Measurements from ENCODE around the gene TNFRSF17. TPM values are rescaled to one million over a fixed set of nuclear protein-coding genes. Genes with fewer than 3 reads are reported as not detected.
A peak's percentile ranks its signal among the peaks of the same experiment; 100 is the strongest.
"Not testable (repeated sequence)": the region's sequence is repeated elsewhere in the genome, so short reads cannot be mapped to it uniquely, and the experiment has no call there.

TNFRSF17 gene
- total RNA-seq (1 to 10 TPM in 2 of 5 experiments, not detected in 3; 1.2 to 1.8 TPM), polyA plus RNA-seq (not detected), total RNA-seq (not detected)

DNA sequence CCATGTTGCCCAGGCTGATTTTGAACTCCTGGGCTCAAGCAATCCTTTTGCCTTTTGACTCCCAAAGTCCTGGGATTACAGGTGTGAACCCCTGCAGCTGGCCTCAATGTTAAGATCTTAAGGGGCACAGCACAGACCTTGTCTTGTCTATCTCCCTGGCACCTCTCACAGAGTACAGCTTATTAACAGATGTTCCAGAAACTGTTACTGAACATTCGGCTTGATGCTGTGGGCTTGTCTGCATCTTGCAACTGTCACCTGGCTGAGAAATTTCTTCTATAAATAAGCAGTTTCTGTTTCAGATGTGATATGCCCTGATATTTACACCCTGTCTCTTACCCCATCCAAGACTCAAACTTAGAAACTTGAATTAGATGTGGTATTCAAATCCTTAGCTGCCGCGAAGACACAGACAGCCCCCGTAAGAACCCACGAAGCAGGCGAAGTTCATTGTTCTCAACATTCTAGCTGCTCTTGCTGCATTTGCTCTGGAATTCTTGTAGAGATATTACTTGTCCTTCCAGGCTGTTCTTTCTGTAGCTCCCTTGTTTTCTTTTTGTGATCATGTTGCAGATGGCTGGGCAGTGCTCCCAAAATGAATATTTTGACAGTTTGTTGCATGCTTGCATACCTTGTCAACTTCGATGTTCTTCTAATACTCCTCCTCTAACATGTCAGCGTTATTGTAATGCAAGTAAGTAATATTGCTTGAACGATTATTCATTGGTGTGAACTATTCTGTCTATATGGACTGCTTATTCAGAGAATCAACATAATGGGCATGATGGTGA, at the start of gene TNFRSF17:
TNFRSF17 (plus strand) TSS at position 450 of the 791 bp plus-strand sequence; CDS start at position 565, 115 bp downstream.
- H3K36me3 ChIP-seq (ENCODE audit: control insufficient read depth in 2 of 3, insufficient read depth in 3 of 3, low read length in 3 of 3): no peaks in the 10 kb centered on the region
- H3K27me3 Mint-ChIP-seq: peaks cover 0 to 4% (median 0%) of the 10 kb centered on the region in 5 donors
- peaks cover 0 to 6% (median 0%) of the 10 kb centered on the region in 7 donors for H3K4me1 Mint-ChIP-seq
- no peak within 1 kb of the TSS for H3K4me3 Mint-ChIP-seq
- no peaks in the 10 kb centered on the region for H3K27me3 ChIP-seq (ENCODE audit: control insufficient read depth in 2 of 2, insufficient read depth in 2 of 2, low read length in 2 of 2)
- no peak for ATAC-seq
- intact Hi-C loops (cut with micrococcal nuclease): no loop called here
- H3K9me3 ChIP-seq (ENCODE audit: control insufficient read depth in 2 of 3, low read length in 3 of 3): no peaks in the 10 kb centered on the region
- H3K9me3 Mint-ChIP-seq: no peaks in the 10 kb centered on the region
- DNase-seq: no peak
- H3K36me3 Mint-ChIP-seq: no peaks in the 10 kb centered on the region
- no peak within 1 kb of the TSS for H3K27ac ChIP-seq (ENCODE audit: low read depth, low read length)
- ChIA-PET CTCF (no interaction called here), POLR2A (no interaction called here)
- H3K4me1 ChIP-seq (ENCODE audit: control insufficient read depth in 2 of 2, insufficient read depth in 2 of 2, low read length in 2 of 2): no peaks in the 10 kb centered on the region
- no peak within 1 kb of the TSS for H3K4me3 ChIP-seq (ENCODE audit: low read length)
- no peak within 1 kb of the TSS for H3K27ac Mint-ChIP-seq

DNA sequence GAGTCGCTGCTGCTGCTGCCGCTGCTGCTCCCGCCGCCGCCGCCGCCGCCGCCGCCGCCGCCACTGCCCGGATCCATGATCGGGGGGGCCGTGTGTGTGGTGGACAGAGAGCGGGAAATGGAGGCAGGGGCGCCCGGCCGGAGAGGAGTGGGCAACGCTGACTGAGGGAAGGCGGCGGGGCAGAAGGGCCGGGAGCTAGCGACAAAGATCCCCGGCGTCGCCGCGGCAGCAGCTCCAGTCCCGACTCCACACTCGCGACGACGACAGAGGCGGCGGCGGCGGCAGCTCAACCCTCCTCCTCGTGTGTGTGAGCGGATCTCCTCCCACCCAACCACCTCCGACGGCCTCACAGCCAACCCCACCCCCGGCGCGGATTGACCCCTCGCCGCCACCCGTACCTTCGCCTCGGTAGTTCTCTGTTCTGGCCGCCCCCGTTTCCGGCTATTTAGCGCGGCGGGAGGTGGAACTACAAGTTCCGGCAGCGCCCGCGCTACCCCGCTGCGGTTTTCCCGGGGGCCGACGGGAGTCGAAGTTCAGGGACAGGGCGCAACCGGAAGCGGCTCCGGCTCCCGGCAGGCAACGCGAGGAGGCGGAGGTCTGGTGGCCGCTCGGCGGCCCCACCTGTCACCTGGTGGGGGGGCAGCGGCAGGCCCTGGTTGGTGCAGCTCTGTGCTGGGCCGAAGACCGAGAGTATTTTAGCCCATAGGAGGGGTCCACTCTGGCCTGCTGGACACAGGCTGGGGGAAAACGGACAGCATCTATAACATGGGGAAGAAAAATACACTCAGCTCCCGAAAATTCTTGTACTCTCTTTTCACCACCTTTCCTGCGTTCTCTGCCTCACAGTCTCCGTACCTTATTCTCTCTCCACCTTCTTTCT, 49.1 kb upstream of the TNFRSF17 start, which contains the start of gene GSPT1:
GSPT1 (minus strand) TSS at position 313 of the 880 bp plus-strand sequence; CDS start at position 77, 236 bp downstream.
- Mint-ChIP-seq H3K4me3 (peak within 1 kb of the TSS; percentile 85 to 99 (median 96)), H3K27ac (peak within 1 kb of the TSS; percentile 87 to 98 (median 95)), H3K27me3 (peaks cover 0 to 10% (median 0%) of the 10 kb centered on the region in 5 donors), H3K4me1 (peaks cover 23 to 37% (median 34%) of the 10 kb centered on the region in 7 donors), H3K36me3 (peaks cover 0 to 9% (median 0%) of the 10 kb centered on the region in 5 donors), H3K9me3 (peaks cover 0 to 8% (median 0%) of the 10 kb centered on the region in 11 donors)
- peak; percentile 96 to 100 (median 99) for DNase-seq
- POLR2A ChIA-PET: interaction anchor here (0.7 to 3.4 kb wide), 13 partner anchors 61 to 561 kb away, joined by 3 to 10 read pairs (median 4); partner anchors contain the start of genes RSL1D1, SNX29, TXNDC11 and ZC3H7A
- Histone ChIP-seq H3K27me3 (ENCODE audit: control insufficient read depth in 2 of 2, insufficient read depth in 2 of 2, low read length in 2 of 2) (no peaks in the 10 kb centered on the region), H3K36me3 (ENCODE audit: control insufficient read depth in 2 of 3, insufficient read depth in 3 of 3, low read length in 3 of 3) (peaks cover 0 to 3% (median 0%) of the 10 kb centered on the region in 3 experiments), H3K27ac (ENCODE audit: low read depth, low read length) (peak within 1 kb of the TSS; percentile 87), H3K9me3 (ENCODE audit: control insufficient read depth in 2 of 3, low read length in 3 of 3) (no peaks in the 10 kb centered on the region), H3K4me3 (ENCODE audit: low read length) (peak within 1 kb of the TSS; percentile 74), H3K4me1 (ENCODE audit: control insufficient read depth in 2 of 2, insufficient read depth in 2 of 2, low read length in 2 of 2) (peaks cover 13 to 24% of the 10 kb centered on the region in 2 donors)
- CTCF ChIA-PET: interaction anchor here (0.6 to 1.2 kb wide), 2 partner anchors 27 to 152 kb away, joined by 3 to 5 read pairs; no protein-coding TSS in a partner anchor
- peak; percentile 94 for ATAC-seq
- intact Hi-C loops (cut with micrococcal nuclease): loop anchor here (1.0 to 10.0 kb wide), 13 partner anchors 60 to 1174 kb away; partner anchors contain the start of genes CLEC16A (in 2 of the 2), NUBP1 (in 2 of the 2), RSL1D1 (in 2 of the 2) and SNX29 (in 2 of the 2)

DNA sequence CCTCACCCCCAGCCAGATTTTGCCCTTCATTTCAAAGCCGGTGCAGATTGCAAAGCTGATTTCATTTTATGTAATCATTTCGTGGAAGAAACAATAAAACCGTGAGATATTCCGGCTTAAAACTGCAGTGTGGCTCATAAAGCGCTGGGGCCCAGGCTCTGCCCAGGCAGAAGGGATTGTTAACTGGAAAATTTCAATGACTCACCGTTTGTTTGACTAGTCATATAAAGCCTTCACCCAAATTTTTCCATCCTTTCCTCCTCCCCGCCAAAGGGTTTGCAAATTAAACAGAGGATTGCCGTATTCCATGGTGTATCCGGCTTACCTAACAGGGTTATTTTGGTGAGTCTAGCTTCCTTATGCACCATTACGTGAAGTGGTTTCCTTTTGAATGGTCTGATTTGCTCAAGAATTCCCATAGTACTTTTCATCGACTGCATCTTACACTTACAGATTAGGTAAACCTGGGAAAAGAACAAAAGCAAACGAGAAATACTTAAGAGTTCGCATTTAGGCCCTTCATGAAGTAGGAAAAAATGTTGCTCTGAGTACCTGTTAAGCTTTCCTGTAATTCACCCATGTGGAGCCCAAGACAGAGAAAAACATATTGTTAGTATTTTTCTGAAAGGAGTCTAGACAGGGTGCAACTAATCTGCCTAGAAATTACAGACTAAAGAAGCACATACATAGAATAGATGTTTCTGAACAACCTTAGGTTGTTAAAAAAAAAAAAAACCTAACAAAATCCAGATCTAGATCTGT, 48.3 kb upstream of the TNFRSF17 start:
- Mint-ChIP-seq H3K9me3 (peaks cover 0 to 8% (median 0%) of the 10 kb centered on the region in 11 donors), H3K27me3 (peaks cover 0 to 10% (median 0%) of the 10 kb centered on the region in 5 donors), H3K36me3 (peaks cover 0 to 9% (median 0%) of the 10 kb centered on the region in 5 donors), H3K4me3 (peak overlapping the region; percentile 82 to 96 (median 90)), H3K27ac (peak overlapping the region; percentile 23 to 96 (median 93)), H3K4me1 (peaks cover 23 to 34% (median 32%) of the 10 kb centered on the region in 7 donors)
- Histone ChIP-seq H3K36me3 (ENCODE audit: control insufficient read depth in 2 of 3, insufficient read depth in 3 of 3, low read length in 3 of 3) (peaks cover 0 to 3% (median 0%) of the 10 kb centered on the region in 3 experiments), H3K4me1 (ENCODE audit: control insufficient read depth in 2 of 2, insufficient read depth in 2 of 2, low read length in 2 of 2) (peaks cover 10 to 22% of the 10 kb centered on the region in 2 donors), H3K27ac (ENCODE audit: low read depth, low read length) (peak overlapping the region; percentile 63), H3K9me3 (ENCODE audit: control insufficient read depth in 2 of 3, low read length in 3 of 3) (no peaks in the 10 kb centered on the region), H3K4me3 (ENCODE audit: low read length) (peak overlapping the region; percentile 67), H3K27me3 (ENCODE audit: control insufficient read depth in 2 of 2, insufficient read depth in 2 of 2, low read length in 2 of 2) (no peaks in the 10 kb centered on the region)
- intact Hi-C loops (cut with micrococcal nuclease): loop anchor here (1.0 to 10.0 kb wide), 13 partner anchors 60 to 1174 kb away; partner anchors contain the start of genes CLEC16A (in 2 of the 2), NUBP1 (in 2 of the 2), RSL1D1 (in 2 of the 2) and SNX29 (in 2 of the 2)
- ChIA-PET POLR2A (interaction anchor here (0.7 to 3.4 kb wide), 10 partner anchors 60 to 562 kb away, joined by 3 to 10 read pairs (median 4); partner anchors contain the start of genes RSL1D1, SNX29 and ZC3H7A), CTCF (interaction anchor here (0.6 kb wide), 1 partner anchor 27 kb away, joined by 3 read pairs; no protein-coding TSS in a partner anchor)
- no peak for DNase-seq
- no peak for ATAC-seq

DNA sequence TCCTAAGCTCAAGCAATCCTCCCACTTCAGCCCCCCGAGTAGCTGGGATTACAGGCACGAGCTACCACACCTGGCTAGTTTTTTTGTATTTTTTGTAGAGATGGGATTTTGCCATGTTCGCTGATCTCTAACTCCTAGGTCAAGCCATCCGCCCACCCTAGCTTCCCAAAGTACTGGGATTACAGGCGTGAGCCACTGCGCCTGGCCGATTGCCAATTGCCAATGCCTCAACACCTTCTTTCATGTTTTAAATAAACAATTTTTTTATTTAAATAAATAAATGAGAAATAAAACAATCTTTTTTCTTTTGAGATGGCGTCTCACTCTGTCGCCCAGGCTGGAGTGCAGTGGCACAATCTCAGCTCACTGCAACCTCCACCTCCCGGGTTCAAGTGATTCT, 41.0 kb upstream of the TNFRSF17 start:
- intact Hi-C loops (cut with micrococcal nuclease); H3K4me3 Mint-ChIP-seq; DNase-seq; H3K4me1 ChIP-seq (ENCODE audit: control insufficient read depth in 2 of 2, insufficient read depth in 2 of 2, low read length in 2 of 2); H3K36me3 Mint-ChIP-seq; H3K9me3 ChIP-seq (ENCODE audit: control insufficient read depth in 2 of 3, low read length in 3 of 3); H3K27ac ChIP-seq (ENCODE audit: low read depth, low read length); ATAC-seq; H3K9me3 Mint-ChIP-seq; H3K27me3 ChIP-seq (ENCODE audit: control insufficient read depth in 2 of 2, insufficient read depth in 2 of 2, low read length in 2 of 2); H3K4me3 ChIP-seq (ENCODE audit: low read length); H3K27me3 Mint-ChIP-seq; CTCF ChIA-PET; H3K36me3 ChIP-seq (ENCODE audit: control insufficient read depth in 2 of 3, insufficient read depth in 3 of 3, low read length in 3 of 3); H3K4me1 Mint-ChIP-seq; H3K27ac Mint-ChIP-seq: not testable (repeated sequence)
- POLR2A ChIA-PET: interaction anchor here (0.7 kb wide), 1 partner anchor 20 kb away, joined by 3 read pairs; no protein-coding TSS in a partner anchor

DNA sequence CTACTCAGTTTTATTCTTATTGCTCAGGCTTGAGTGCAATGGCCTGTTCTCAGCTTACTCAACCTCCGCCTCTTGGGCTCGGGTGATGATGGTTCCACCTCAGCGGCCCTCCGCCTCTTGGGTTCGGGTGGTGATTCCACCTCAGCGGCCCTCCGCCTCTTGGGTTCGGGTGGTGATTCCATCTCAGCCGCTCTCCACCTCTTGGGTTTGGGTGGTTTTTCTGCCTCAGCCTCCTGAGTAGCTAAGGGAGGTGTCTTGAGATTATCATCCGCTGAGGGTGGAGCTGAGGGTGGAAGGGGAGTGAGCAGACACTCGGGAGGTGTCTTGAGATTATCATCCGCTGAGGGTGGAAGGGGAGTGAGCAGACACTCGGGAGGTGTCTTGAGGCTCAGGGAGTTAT, 37.7 kb upstream of the TNFRSF17 start:
- H3K27ac ChIP-seq (ENCODE audit: low read depth, low read length); H3K9me3 Mint-ChIP-seq; H3K36me3 Mint-ChIP-seq; H3K27me3 ChIP-seq (ENCODE audit: control insufficient read depth in 2 of 2, insufficient read depth in 2 of 2, low read length in 2 of 2); H3K27ac Mint-ChIP-seq; H3K36me3 ChIP-seq (ENCODE audit: control insufficient read depth in 2 of 3, insufficient read depth in 3 of 3, low read length in 3 of 3); POLR2A ChIA-PET; H3K27me3 Mint-ChIP-seq; H3K9me3 ChIP-seq (ENCODE audit: control insufficient read depth in 2 of 3, low read length in 3 of 3); H3K4me3 Mint-ChIP-seq; intact Hi-C loops (cut with micrococcal nuclease); H3K4me3 ChIP-seq (ENCODE audit: low read length); ATAC-seq; CTCF ChIA-PET; DNase-seq; H3K4me1 ChIP-seq (ENCODE audit: control insufficient read depth in 2 of 2, insufficient read depth in 2 of 2, low read length in 2 of 2); H3K4me1 Mint-ChIP-seq: not testable (repeated sequence)

Data from naive thymus-derived CD4-positive, alpha-beta T cell (primary cell).